Ishikawa (cell line): ENCODE data around the gene HBZ.
A peak's percentile ranks its signal among the peaks of the same experiment; 100 is the strongest.
"Not testable (repeated sequence)": the region's sequence is repeated elsewhere in the genome, so short reads cannot be mapped to it uniquely, and the experiment has no call there.

Experiments used
- CREB1 ChIP-seq: IDR thresholded peaks from 2 replicates; pipeline ENCODE4 v1.6.1; 2012; ENCODE audit warnings: low read depth
- EP300 ChIP-seq: IDR thresholded peaks from 2 replicates; pipeline ENCODE4 v1.6.1; 2012; ENCODE audit warnings: borderline replicate concordance
- FOXM1 ChIP-seq: IDR thresholded peaks from 2 replicates; pipeline ENCODE4 v1.6.1; 2012; ENCODE audit warnings: low read depth, borderline replicate concordance
- NFIC ChIP-seq: IDR thresholded peaks from 2 replicates; pipeline ENCODE4 v1.6.1; 2012
- RAD21 ChIP-seq: IDR thresholded peaks from 2 replicates; pipeline ENCODE4 v1.6.1; 2012; ENCODE audit warnings: low read depth
- TAF1 ChIP-seq: IDR thresholded peaks from 2 replicates; pipeline ENCODE4 v1.6.1; 2012; ENCODE audit warnings: low read depth, mild to moderate bottlenecking
- ZBTB7A ChIP-seq: IDR thresholded peaks from 2 replicates; pipeline ENCODE4 v1.6.1; 2012; ENCODE audit warnings: low read depth
- TF ChIP-seq, protein P1 (sequence below): IDR thresholded peaks from 2 replicates; pipeline ENCODE4 v1.6.1; 2012; ENCODE audit warnings: low read depth, mild to moderate bottlenecking

DNA sequence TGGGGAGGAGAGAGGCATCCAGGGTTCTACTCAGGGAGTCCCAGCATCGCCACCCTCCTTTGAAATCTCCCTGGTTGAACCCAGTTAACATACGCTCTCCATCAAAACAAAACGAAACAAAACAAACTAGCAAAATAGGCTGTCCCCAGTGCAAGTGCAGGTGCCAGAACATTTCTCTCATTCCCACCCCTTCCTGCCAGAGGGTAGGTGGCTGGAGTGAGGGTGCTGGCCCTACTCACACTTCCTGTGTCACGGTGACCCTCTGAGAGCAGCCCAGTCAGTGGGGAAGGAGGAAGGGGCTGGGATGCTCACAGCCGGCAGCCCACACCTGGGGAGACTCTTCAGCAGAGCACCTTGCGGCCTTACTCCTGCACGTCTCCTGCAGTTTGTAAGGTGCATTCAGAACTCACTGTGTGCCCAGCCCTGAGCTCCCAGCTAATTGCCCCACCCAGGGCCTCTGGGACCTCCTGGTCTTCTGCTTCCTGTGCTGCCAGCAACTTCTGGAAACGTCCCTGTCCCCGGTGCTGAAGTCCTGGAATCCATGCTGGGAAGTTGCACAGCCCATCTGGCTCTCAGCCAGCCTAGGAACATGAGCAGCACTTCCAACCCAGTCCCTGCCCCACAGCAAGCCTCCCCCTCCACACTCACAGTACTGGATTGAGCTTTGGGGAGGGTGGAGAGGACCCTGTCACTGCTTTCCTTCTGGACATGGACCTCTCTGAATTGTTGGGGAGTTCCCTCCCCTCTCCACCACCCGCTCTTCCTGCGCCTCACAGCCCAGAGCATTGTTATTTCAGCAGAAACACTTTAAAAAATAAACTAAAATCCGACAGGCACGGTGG, 21.7 kb downstream of the HBZ start:
- peak; percentile 68 for TF ChIP-seq NFIC
- TF ChIP-seq ZBTB7A, TAF1, EP300, CREB1, RAD21, FOXM1: not testable (repeated sequence)
- TF ChIP-seq, protein P1, sequence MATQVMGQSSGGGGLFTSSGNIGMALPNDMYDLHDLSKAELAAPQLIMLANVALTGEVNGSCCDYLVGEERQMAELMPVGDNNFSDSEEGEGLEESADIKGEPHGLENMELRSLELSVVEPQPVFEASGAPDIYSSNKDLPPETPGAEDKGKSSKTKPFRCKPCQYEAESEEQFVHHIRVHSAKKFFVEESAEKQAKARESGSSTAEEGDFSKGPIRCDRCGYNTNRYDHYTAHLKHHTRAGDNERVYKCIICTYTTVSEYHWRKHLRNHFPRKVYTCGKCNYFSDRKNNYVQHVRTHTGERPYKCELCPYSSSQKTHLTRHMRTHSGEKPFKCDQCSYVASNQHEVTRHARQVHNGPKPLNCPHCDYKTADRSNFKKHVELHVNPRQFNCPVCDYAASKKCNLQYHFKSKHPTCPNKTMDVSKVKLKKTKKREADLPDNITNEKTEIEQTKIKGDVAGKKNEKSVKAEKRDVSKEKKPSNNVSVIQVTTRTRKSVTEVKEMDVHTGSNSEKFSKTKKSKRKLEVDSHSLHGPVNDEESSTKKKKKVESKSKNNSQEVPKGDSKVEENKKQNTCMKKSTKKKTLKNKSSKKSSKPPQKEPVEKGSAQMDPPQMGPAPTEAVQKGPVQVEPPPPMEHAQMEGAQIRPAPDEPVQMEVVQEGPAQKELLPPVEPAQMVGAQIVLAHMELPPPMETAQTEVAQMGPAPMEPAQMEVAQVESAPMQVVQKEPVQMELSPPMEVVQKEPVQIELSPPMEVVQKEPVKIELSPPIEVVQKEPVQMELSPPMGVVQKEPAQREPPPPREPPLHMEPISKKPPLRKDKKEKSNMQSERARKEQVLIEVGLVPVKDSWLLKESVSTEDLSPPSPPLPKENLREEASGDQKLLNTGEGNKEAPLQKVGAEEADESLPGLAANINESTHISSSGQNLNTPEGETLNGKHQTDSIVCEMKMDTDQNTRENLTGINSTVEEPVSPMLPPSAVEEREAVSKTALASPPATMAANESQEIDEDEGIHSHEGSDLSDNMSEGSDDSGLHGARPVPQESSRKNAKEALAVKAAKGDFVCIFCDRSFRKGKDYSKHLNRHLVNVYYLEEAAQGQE = peak; percentile 74
